Measurements from ENCODE around the gene ROCK1.

DNA sequence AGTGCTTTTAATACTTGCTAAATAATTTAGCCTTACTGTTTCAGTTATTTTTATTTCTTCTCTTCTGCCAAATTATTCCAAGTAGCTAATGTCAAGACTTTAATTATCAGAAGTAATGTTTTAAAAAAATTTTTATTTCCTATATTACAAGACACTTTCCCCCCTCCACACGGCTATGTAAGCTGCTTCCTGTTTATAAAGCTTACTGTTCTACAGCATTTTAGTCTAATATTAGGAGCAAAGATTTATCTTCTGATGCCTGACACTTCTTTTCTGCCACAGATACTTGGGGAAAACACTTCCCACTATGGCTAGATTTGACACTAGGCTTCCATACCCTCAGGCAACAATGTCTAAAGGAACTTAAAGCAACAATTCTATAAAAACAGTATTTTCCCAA lies 62.3 kb downstream of the ROCK1 start:
- TF ChIP-seq, protein P1, sequence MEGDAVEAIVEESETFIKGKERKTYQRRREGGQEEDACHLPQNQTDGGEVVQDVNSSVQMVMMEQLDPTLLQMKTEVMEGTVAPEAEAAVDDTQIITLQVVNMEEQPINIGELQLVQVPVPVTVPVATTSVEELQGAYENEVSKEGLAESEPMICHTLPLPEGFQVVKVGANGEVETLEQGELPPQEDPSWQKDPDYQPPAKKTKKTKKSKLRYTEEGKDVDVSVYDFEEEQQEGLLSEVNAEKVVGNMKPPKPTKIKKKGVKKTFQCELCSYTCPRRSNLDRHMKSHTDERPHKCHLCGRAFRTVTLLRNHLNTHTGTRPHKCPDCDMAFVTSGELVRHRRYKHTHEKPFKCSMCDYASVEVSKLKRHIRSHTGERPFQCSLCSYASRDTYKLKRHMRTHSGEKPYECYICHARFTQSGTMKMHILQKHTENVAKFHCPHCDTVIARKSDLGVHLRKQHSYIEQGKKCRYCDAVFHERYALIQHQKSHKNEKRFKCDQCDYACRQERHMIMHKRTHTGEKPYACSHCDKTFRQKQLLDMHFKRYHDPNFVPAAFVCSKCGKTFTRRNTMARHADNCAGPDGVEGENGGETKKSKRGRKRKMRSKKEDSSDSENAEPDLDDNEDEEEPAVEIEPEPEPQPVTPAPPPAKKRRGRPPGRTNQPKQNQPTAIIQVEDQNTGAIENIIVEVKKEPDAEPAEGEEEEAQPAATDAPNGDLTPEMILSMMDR (IDR thresholded peaks at IDR 0.05), result no peak
- TF ChIP-seq POLR2A (IDR thresholded peaks at IDR 0.05), result no peak
